BLaER1 (cell line): ENCODE data around the gene PCK2.

Experiments
- H3K27ac ChIP-seq: shearing (Covaris generic); formaldehyde crosslinking; 2 replicates; pipeline ENCODE4 v1.8.1; 2022
- H3K27me3 ChIP-seq: shearing (Covaris generic); formaldehyde crosslinking; 2 replicates; pipeline ENCODE4 v1.8.1; 2022
- H3K36me3 ChIP-seq: shearing (Covaris generic); formaldehyde crosslinking; 2 replicates; pipeline ENCODE4 v1.8.1; 2022
- H3K4me1 ChIP-seq: shearing (Covaris generic); formaldehyde crosslinking; 2 replicates; pipeline ENCODE4 v1.8.1; 2022
- H3K4me2 ChIP-seq: shearing (Covaris generic); formaldehyde crosslinking; 2 replicates; pipeline ENCODE4 v1.8.1; 2022
- H3K4me3 ChIP-seq: shearing (Covaris generic); formaldehyde crosslinking; 2 replicates; pipeline ENCODE4 v1.8.1; 2022
- H3K9ac ChIP-seq: shearing (Covaris generic); formaldehyde crosslinking; 2 replicates; pipeline ENCODE4 v1.8.1; 2022
- H3K9me3 ChIP-seq: shearing (Covaris generic); formaldehyde crosslinking; 2 replicates; pipeline ENCODE4 v1.8.1; 2022
- H4K20me1 ChIP-seq: shearing (Covaris generic); formaldehyde crosslinking; 2 replicates; pipeline ENCODE4 v1.8.1; 2022
- Cebpa-rat ChIP-seq: shearing (Covaris generic); IDR thresholded peaks from 2 replicates; pipeline ENCODE4 v1.8.1; 2022

PCK2 gene

DNA sequence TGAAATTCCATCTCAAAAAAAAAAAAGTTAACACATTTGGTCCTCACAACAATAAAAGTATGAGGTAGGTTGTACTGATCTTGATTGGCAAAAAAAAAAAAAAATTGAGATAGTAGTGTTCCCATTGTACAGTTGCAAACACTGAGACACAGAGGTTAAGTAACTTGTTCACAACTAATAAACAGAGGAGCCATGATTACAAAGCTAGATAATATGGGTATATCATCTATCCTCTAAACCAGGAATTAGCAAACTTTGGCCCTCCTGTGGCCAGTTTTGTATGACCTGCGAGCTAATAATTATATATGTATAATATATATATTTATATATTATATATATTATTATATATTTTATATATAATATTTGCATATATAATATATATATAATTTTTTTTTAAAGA, 39.6 kb downstream of the PCK2 start:
- Histone ChIP-seq H3K9me3 (no peaks in the 10 kb centered on the region), H3K27ac (no peak overlapping the region), H3K4me1 (peaks cover 47% of the 10 kb centered on the region), H3K4me2 (no peak overlapping the region), H4K20me1 (peaks cover 26% of the 10 kb centered on the region), H3K27me3 (no peaks in the 10 kb centered on the region), H3K9ac (no peak overlapping the region), H3K36me3 (peaks cover 18% of the 10 kb centered on the region), H3K4me3 (no peak overlapping the region)
- TF ChIP-seq Cebpa-rat = no peak

DNA sequence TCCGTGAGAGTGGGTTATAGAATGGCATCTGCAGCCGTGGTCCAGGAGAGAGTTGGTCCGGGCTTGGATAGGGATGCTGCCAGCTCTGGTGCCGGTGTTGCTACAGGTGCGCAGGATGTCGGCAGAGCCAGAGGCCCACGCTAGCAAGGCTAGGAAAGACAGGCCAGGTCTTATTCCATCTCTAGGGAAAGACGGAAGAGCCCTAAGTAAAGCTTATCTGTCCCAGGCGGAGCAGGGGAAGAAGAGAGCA, 41.4 kb downstream of the PCK2 start:
- no peaks in the 10 kb centered on the region for H3K27me3 ChIP-seq
- peaks cover 28% of the 10 kb centered on the region for H3K36me3 ChIP-seq
- H3K4me2 ChIP-seq = peak overlapping the region; percentile 88
- peak overlapping the region; percentile 96 for H3K9ac ChIP-seq
- H3K4me1 ChIP-seq = peaks cover 60% of the 10 kb centered on the region
- no peaks in the 10 kb centered on the region for H3K9me3 ChIP-seq
- peaks cover 44% of the 10 kb centered on the region for H4K20me1 ChIP-seq
- peak overlapping the region; percentile 100 for H3K4me3 ChIP-seq
- TF ChIP-seq Cebpa-rat = no peak
- peak overlapping the region; percentile 96 for H3K27ac ChIP-seq

DNA sequence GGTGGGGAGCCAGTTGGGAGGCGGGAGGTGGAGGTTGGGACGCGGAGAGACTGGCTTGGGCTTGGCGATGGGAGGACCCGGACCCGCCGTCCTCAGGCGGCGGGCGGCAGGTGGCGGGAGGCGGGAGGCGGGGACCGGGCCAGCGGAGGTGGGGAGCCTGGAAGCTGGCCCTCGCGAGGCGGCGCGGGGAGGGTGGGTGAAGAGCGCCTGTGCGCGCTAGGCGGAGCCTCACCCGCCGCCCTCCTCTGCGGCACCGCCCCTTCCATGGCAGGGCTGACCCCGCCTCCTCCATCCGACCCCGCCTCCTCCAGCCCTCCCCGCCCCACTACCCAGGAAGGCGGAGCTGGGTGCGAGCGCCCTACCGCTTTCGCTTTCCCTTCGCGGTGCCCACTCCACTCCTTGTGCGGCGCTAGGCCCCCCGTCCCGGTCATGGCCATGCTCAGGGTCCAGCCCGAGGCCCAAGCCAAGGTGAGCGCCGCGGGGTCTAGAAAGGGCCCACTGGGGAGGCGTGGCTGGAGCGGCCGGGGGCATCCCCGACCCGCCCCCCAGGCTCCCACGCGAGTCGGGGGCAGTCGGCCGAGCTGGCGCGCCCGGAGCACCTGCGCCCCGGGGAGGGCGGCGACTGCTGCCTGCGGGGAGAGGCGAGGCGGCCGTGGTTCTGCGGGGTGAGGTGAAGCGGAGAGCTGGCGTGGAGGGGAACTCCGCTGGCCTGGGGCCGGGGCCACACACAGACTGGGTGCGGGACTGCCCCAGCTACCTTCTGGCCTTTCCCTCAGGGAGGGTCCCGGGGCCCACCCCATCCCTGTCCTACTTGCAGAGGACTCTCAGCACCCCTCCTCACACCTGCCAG, 41.9 kb downstream of the PCK2 start, which contains the start of gene PSME1:
Gene PSME1 (plus strand): TSS at position 361 of the 850 bp plus-strand sequence. CDS start 69 bp downstream, at position 430.
- Histone ChIP-seq H3K4me3 (peak within 1 kb of the TSS; percentile 100), H3K4me1 (peaks cover 55% of the 10 kb centered on the region), H3K27me3 (no peaks in the 10 kb centered on the region), H3K9me3 (no peaks in the 10 kb centered on the region), H3K9ac (peak within 1 kb of the TSS; percentile 96), H3K27ac (peak within 1 kb of the TSS; percentile 96), H4K20me1 (peaks cover 47% of the 10 kb centered on the region), H3K36me3 (peaks cover 28% of the 10 kb centered on the region), H3K4me2 (peak within 1 kb of the TSS; percentile 96)
- TF ChIP-seq Cebpa-rat = no peak

DNA sequence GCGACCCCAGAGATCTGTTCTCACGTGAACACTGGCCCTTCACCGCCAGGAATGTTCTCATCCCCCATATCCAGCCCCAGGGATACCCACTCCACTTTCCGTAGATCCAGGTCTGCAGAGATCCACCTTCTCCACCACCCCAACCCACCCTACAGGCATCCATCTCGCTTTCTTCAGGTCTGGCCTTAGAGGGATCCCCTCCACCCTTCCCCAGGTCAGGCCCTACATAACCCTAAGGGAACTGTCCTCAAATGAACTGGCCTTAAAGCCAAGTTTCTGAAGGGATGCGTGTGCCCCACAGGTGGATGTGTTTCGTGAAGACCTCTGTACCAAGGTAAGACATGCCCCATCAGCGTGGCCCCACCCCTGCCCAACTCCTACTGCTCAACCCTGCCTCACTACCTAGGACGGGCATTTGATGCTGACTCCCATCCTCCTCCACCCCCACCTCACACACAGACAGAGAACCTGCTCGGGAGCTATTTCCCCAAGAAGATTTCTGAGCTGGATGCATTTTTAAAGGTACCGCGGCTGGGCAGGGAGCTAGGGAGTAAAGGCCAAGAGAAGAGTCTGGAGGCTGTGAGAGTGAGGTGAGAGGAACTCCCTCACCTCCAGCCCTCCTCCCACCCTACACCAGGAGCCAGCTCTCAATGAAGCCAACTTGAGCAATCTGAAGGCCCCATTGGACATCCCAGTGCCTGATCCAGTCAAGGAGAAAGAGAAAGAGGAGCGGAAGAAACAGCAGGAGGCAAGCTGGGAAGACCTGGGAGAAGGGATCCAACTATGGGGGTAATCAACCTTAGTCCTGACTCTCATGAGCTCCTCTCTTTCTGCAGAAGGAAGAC, 42.8 kb downstream of the PCK2 start:
- TF ChIP-seq Cebpa-rat = no peak
- Histone ChIP-seq H3K9me3 (no peaks in the 10 kb centered on the region), H3K9ac (peak overlapping the region; percentile 96), H3K4me3 (peak overlapping the region; percentile 100), H3K27ac (peak overlapping the region; percentile 96), H3K27me3 (no peaks in the 10 kb centered on the region), H3K4me1 (peaks cover 55% of the 10 kb centered on the region), H3K4me2 (peak overlapping the region; percentile 96), H3K36me3 (peaks cover 28% of the 10 kb centered on the region), H4K20me1 (peaks cover 47% of the 10 kb centered on the region)

DNA sequence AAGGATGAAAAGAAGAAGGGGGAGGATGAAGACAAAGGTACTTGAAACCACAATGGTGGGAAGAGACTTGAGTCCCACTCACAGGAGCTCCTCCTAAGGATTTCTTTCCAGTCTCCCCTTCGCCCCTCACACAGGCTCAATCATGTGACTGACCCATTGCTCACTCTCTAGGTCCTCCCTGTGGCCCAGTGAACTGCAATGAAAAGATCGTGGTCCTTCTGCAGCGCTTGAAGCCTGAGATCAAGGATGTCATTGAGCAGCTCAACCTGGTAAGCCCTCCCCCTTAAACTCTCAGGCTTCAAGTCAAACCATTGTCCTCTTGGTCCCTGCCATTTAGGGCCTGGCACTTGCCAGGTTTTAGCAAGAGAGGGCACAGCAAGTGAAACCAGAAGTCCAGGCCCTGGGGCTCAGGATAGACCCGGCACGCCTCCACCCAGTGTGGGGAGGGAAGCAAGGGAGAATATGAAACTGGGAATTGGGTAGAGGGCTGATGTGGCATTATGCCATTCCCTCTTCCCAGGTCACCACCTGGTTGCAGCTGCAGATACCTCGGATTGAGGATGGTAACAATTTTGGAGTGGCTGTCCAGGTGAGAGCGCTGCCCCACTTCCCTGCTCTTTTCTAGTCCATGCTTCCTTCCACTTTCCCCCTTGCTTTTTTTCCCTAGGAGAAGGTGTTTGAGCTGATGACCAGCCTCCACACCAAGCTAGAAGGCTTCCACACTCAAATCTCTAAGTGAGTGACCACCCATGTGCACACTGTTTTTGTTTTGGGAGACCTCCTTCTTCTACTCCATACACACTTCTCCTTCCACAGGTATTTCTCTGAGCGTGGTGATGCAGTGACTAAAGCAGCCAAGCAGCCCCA, 43.7 kb downstream of the PCK2 start:
- Histone ChIP-seq H3K4me1 (peaks cover 59% of the 10 kb centered on the region), H3K9ac (peak overlapping the region; percentile 96; the same call in 1 of the 2 replicates), H3K27ac (no peak overlapping the region), H3K4me2 (peak overlapping the region; percentile 96), H3K9me3 (no peaks in the 10 kb centered on the region), H3K36me3 (peaks cover 30% of the 10 kb centered on the region), H3K4me3 (peak overlapping the region; percentile 100), H3K27me3 (no peaks in the 10 kb centered on the region), H4K20me1 (peaks cover 47% of the 10 kb centered on the region)
- TF ChIP-seq Cebpa-rat = no peak

DNA sequence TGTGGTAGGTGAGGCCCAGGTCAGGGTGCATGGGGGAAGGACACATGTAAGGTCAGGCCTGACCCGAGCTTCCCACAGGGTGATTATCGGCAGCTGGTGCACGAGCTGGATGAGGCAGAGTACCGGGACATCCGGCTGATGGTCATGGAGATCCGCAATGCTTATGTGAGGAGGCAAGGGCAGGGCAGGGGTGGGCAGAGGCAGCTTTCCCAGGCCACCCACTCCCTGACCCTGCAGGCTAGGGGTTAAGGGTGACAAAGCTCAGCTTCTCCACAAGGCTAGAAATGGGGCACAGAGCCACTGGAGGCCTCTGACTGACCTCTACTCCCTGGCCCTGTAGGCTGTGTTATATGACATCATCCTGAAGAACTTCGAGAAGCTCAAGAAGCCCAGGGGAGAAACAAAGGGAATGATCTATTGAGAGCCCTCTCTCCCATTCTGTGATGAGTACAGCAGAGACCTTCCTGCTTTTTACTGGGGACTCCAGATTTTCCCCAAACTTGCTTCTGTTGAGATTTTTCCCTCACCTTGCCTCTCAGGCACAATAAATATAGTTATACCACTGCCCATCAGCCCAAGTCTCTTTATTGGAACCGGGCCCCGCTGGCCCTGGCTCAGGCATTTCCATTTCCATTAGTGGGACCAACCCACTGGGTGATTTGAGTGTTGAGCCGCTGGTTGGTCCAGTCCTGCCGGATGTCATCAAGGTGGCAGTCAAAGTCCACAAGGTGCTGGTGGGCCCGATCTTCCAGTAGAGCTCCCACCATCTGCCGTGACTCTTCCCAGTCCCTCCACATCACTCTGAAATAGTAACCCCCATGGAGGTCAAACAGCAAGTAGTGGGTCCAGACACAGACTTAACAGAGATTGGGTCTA, 44.5 kb downstream of the PCK2 start:
- H3K9ac ChIP-seq = no peak overlapping the region
- H3K36me3 ChIP-seq = peaks cover 39% of the 10 kb centered on the region
- peaks cover 68% of the 10 kb centered on the region for H3K4me1 ChIP-seq
- H3K27me3 ChIP-seq = no peaks in the 10 kb centered on the region
- H3K27ac ChIP-seq = no peak overlapping the region
- TF ChIP-seq Cebpa-rat = no peak
- peak overlapping the region; percentile 96 for H3K4me2 ChIP-seq
- peaks cover 47% of the 10 kb centered on the region for H4K20me1 ChIP-seq
- no peaks in the 10 kb centered on the region for H3K9me3 ChIP-seq
- H3K4me3 ChIP-seq = no peak overlapping the region

DNA sequence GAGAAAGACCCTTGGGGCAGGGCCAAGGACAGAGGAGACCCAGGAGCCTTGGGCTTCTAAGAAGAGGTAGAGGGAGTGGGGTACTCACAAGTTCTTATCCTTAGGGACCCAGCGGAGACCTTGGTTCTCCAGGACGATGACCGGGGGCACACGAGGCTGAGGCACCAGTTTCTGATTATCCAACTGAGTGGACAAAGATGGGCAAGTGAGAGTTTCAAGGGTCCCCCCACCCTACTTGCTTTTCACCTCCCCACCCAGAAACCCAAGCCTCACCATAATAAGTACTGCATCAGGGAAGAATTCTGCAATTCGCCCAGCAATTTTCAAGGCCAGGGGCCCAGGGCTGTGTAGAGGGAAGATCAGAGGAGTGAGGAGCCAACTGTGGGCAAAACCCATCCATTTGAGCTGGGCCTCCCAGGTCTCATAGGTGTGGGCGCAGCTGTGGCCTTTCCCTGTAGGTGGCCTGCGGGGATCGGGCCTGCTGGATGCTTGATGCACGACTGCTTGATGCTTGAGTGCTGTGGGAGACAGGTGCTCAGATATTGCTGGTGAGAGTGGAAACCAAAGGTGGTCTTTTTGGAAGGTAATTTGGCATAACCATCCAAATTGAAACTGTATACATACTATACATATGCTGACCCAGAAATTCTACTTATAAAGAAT, 45.3 kb downstream of the PCK2 start:
- Histone ChIP-seq H3K27ac (no peak overlapping the region), H3K9ac (no peak overlapping the region), H3K4me2 (peak overlapping the region; percentile 96), H3K4me1 (peaks cover 75% of the 10 kb centered on the region), H3K27me3 (no peaks in the 10 kb centered on the region), H3K4me3 (peak overlapping the region; percentile 89), H3K36me3 (peaks cover 47% of the 10 kb centered on the region), H4K20me1 (peaks cover 47% of the 10 kb centered on the region), H3K9me3 (no peaks in the 10 kb centered on the region)
- no peak for TF ChIP-seq Cebpa-rat

DNA sequence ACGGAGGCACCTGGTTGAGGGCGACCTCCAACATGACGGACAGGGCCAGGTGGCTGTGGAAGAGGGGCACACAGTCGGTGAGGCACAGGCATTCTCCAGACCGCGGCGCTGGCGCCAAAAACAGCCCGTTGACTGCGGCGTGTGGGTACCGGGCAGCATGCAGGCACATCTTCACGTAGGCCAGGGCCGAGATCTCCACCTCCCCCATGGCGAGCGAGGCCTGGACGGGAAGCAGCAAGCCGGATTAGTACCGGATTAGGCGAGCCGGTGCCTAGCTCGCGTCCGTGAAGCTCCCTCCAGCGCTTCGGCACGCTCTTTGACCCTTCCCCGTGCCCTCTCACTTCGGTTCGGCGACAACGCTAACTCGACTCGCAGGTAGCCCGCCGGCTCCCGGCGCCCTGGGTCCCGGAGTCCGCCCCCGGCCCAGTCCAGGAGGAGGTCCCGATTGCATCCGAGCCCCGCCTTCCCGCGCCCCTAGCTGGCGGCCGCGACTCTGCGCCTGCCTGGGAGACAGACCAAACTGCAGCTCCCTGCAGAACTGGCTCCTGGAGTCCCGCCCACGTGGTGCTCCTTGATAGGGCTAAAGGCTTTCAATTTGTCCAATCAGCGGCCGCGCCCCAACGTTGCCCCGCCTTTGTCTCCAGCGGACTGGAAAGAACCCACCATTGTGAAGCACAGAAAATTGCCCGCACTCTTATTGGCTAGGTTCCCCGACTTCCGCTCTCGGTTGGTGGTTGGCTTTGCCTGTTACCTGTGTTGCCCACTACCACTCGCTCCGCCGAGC, 47.2 kb downstream of the PCK2 start, which contains the start of gene EMC9:
Gene EMC9 (minus strand): TSS at position 495 of the 784 bp plus-strand sequence. CDS start 287 bp downstream, at position 208.
- peak within 1 kb of the TSS; percentile 87 for H3K9ac ChIP-seq

More for the DNA sequence above, 47.2 kb downstream of the PCK2 start, which contains the start of gene EMC9:
- Histone ChIP-seq H3K4me2 (peak within 1 kb of the TSS; percentile 96), H4K20me1 (peaks cover 46% of the 10 kb centered on the region), H3K27ac (peak within 1 kb of the TSS; percentile 90), H3K4me3 (peak within 1 kb of the TSS; percentile 89), H3K27me3 (no peaks in the 10 kb centered on the region), H3K9me3 (no peaks in the 10 kb centered on the region), H3K36me3 (peaks cover 55% of the 10 kb centered on the region), H3K4me1 (peaks cover 82% of the 10 kb centered on the region)
- no peak for TF ChIP-seq Cebpa-rat
